GM12891 (cell line): ENCODE measurements around the gene C3orf20.
A peak's percentile ranks its signal among the peaks of the same experiment; 100 is the strongest.
"Not testable (repeated sequence)": the region's sequence is repeated elsewhere in the genome, so short reads cannot be mapped to it uniquely, and the experiment has no call there.

Experiments used
- DNase-seq: peaks from one replicate; pipeline ENCODE4 v3.0.0; 2011; ENCODE audit warnings: low spot score; ENCODE audit not compliant: insufficient read length
- FAIRE-seq: peaks from 2 replicates; lab custom pipeline; 2011; peaks lifted over from hg19 to GRCh38; lab: Jason Lieb, UNC
- PAX5 ChIP-seq: IDR thresholded peaks from 2 replicates; pipeline ENCODE4 v1.6.1; 2011; ENCODE audit warnings: low read length, moderate library complexity, mild to moderate bottlenecking; ENCODE audit not compliant: insufficient read depth, severe bottlenecking
- POLR2A ChIP-seq: IDR thresholded peaks from 2 replicates; pipeline ENCODE4 v1.6.1; 2011; ENCODE audit warnings: low read depth, low read length, control low read depth
- POLR2AphosphoS5 ChIP-seq: IDR thresholded peaks from 2 replicates; pipeline ENCODE4 v1.6.1; 2011; ENCODE audit warnings: low read depth, low read length, control low read depth
- POU2F2 ChIP-seq: IDR thresholded peaks from 2 replicates; pipeline ENCODE4 v1.6.1; 2011; ENCODE audit warnings: low read depth, mild to moderate bottlenecking, control low read depth, low read length, moderate library complexity
- SPI1 ChIP-seq: IDR thresholded peaks from 2 replicates; pipeline ENCODE4 v1.6.1; 2011; ENCODE audit warnings: low read depth, low read length, control low read depth
- TAF1 ChIP-seq: IDR thresholded peaks from 2 replicates; pipeline ENCODE4 v1.6.1; 2011; ENCODE audit warnings: low read depth, low read length, control low read depth

C3orf20 gene

DNA sequence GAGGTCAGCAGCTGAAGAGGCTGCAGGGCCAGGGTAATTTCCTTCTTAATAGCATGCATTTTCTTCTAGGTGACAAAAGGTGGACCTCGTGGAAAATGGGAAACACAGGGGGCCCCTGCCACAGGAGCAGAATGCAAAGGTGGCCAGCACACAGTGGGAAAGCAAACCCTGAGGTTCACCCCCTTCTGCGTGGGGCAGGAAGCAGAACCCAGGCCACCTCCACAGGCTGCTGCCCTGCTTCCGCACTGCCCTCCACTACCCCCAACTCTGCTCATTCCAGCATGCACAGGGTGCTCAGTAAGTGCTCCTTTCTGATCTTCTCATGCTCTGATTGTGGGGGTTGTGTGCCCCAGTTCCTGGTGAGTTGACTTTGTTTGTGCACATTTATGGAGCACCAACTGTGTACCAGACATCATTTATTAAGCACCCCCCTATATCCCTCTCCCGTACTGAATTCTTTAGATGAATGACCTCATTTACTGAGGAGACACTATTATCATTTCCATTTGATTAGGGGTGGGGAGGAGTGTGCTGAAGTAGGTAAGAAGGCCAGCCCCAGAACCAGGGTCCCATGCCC lies 131.1 kb downstream of the C3orf20 start:
- FAIRE-seq (no peak), DNase-seq (no peak)
- TF ChIP-seq PAX5 = no peak

GRCh38 chr3:14806641-14807263 lies 131.8 kb downstream of the C3orf20 start:
- FAIRE-seq = no peak
- no peak for DNase-seq
- TF ChIP-seq PAX5 (no peak), POLR2A (no peak), POU2F2 (0 out of 2 replicates have a peak, but pooled peaks have one; percentile 28), TAF1 (no peak)

DNA sequence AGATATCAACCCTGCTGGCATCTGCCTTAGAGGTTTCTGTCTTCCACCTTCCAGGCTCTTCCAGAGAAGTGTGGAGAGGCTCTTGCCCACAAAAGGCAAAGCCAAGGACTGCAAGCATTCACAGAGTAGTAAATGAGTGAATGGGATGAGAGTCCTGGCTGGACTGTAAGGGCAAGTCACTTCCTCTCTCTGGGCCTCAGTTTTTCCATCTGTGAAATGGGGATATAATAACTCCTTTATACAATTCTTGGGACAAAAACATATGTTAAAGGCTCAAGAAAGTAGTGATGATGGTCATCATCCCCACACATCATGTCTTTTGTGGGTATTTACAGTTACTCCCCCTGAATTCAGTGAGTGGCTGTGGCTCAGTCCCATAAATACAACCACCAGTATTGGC lies 133.1 kb downstream of the C3orf20 start:
- FAIRE-seq (no peak), DNase-seq (no peak)
- TF ChIP-seq PAX5 (no peak), POLR2AphosphoS5 (no peak), POLR2A (no peak), SPI1 (no peak), POU2F2 (no peak), TAF1 (no peak)

DNA sequence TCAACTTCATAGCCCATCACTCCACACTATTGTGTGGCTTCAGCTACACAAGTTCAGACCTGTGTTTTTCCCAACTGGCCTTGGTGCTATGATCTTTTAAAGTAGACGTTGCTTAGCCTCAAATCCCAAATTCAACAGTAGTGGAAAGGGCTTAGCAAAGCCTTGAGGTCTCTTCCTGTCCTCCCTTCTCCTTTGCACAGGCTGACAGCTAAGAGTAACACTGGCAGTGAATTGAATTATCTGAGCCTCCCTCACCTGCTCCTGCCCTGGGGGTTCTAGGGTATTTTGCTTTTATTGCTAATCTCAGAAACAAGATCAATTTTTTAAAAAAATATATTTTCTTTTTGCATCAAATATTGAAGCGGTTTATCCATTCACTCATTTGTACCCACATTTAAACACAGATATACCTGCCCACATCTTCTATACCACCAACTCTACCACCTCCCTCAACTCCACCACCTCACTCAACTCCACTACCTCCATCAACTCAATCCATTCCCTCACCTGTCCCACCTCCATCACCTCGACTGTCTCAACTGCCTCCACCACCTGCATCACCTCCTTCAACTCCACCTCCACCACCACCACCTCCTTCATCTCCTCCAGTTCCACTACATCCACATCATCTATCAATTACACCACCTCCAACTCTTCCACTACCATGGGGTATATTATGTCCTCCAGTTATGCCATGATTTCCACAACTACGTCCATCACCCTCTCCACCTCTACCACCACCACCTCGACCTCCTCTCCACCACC lies 133.7 kb downstream of the C3orf20 start:
- TF ChIP-seq TAF1 (no peak), SPI1 (no peak)
- FAIRE-seq (no peak), DNase-seq (no peak)

GRCh38 chr3:14809611-14810010 lies 134.7 kb downstream of the C3orf20 start:
- DNase-seq, FAIRE-seq: not testable (repeated sequence)

GRCh38 chr3:14810070-14810791 lies 135.3 kb downstream of the C3orf20 start:
- FAIRE-seq = no peak
- DNase-seq = no peak
- TF ChIP-seq POU2F2 = no peak
- no peak for TF ChIP-seq POLR2AphosphoS5
- no peak for TF ChIP-seq TAF1
- TF ChIP-seq PAX5 = no peak
- TF ChIP-seq SPI1 = no peak
- TF ChIP-seq POLR2A = no peak

DNA sequence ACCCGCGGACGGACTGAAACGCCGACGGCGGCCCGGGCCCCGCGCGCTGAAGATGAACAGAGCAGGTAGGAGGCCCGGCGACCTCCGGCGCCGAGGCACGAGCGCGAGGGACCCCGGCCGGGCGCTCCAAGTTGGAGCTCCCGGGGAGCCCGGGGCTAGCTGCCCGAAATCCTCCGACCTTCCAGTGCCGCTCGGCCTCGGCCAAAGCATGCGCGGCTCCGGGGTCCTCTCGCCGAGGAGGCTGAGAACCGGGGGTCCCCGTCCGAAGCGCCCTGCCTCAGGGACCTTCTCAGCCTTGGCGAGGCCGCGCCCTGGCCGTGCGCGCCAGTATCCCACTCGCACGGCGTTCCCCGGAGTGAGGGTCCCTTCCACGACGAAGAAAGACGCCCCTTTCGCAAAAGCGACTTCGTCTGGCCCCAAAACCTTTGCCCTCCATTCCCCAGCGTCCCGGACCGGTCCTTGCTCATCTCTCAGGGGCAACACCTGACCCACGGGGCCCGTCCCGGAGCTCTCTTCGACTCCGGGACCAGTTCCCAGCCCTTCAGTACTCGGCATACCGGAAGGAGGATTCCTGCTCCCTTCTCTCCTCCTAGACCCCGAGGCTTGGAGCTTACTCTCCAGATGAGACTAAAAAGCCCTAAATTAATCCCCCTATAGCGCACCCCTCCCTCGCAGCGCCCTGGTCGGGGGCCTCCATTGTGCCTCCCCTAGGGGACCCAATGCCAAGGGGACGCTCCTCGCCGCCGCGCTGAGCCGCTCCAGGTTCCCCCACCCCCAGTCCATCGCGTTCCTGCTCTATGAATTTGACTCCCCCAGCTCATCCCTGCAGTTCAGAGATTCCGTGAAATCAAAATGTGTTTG lies 136.1 kb downstream of the C3orf20 start:
- DNase-seq (no peak), FAIRE-seq (no peak)
- TF ChIP-seq TAF1 = no peak
- no peak for TF ChIP-seq PAX5
- no peak for TF ChIP-seq POLR2A
- TF ChIP-seq POU2F2 = no peak
- no peak for TF ChIP-seq POLR2AphosphoS5
- TF ChIP-seq SPI1 = no peak

- DNase-seq (no peak), FAIRE-seq (no peak)
- TF ChIP-seq SPI1 (no peak), POU2F2 (no peak), PAX5 (no peak), POLR2A (no peak), POLR2AphosphoS5 (no peak)
These were observed 136.7 kb downstream of the C3orf20 start for GRCh38 chr3:14811684-14812083.

DNA sequence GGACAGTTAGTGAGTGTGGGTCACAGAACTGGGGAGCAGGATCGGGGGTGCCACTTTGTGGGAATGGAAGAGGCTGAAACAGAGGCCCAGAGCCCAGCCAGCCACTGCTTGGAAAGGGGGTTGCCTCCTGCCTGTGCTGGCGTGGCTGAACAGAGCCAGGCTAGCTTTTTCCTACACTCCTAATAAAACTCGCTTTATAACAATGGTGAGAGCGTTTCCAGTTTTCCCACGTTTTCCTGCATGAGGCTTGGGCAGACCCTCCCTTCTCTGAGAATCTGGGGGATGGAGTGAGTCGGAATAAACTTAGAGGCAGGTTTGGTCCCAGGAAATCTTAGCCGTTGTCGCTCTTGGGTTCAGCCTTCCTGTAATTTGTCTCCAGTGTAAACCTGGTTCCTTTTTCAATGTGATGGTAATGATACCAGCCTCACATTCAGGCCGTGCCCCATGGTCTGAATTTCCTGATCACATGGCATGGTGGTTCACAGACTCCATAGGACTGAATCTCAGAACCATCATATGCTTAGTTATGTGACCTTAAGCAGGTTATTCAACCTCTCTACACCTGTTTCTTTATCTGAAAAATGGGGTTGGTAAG lies 137.4 kb downstream of the C3orf20 start:
- no peak for TF ChIP-seq TAF1
- no peak for TF ChIP-seq SPI1
- TF ChIP-seq POLR2A = no peak
- no peak for TF ChIP-seq POLR2AphosphoS5
- TF ChIP-seq PAX5 = no peak
- TF ChIP-seq POU2F2 = no peak
- FAIRE-seq (no peak), DNase-seq (no peak)
